Measurements from ENCODE around the gene ZNF83.
"Not testable (repeated sequence)": the region's sequence is repeated elsewhere in the genome, so short reads cannot be mapped to it uniquely, and the experiment has no call there.

ZNF83 gene

GRCh38 chr19:52639996-52640395, 1.8 kb upstream of the ZNF83 start:
- no peak for DNase-seq (ENCODE audit: low read depth)

- DNase-seq (ENCODE audit: low read depth) = no peak
Observed at GRCh38 chr19:52638601-52639000, 446 bp upstream of the ZNF83 start.

GRCh38 chr19:52635786-52636570, 2.2 kb downstream of the ZNF83 start:
- no peak for DNase-seq (ENCODE audit: low read depth)

- DNase-seq (ENCODE audit: low read depth) = not testable (repeated sequence)
Observed at GRCh38 chr19:52627441-52627840, 10.7 kb downstream of the ZNF83 start.

- no peak for DNase-seq (ENCODE audit: low read depth)
Observed at GRCh38 chr19:52626915-52627314, 11.2 kb downstream of the ZNF83 start.

GRCh38 chr19:52622261-52622660, 15.9 kb downstream of the ZNF83 start:
- no peak for DNase-seq (ENCODE audit: low read depth)

GRCh38 chr19:52621376-52621775, 16.8 kb downstream of the ZNF83 start:
- no peak for DNase-seq (ENCODE audit: low read depth)

GRCh38 chr19:52613299-52613906, 24.8 kb downstream of the ZNF83 start:
- DNase-seq (ENCODE audit: low read depth) = no peak

- no peak for DNase-seq (ENCODE audit: low read depth)
Observed at GRCh38 chr19:52603558-52604207, 34.5 kb downstream of the ZNF83 start.

- DNase-seq (ENCODE audit: low read depth) = no peak
Observed at GRCh38 chr19:52602941-52603340, 35.2 kb downstream of the ZNF83 start.

GRCh38 chr19:52601974-52602366, 36.2 kb downstream of the ZNF83 start:
- DNase-seq (ENCODE audit: low read depth) = not testable (repeated sequence)

- peak; percentile 67 for DNase-seq (ENCODE audit: low read depth)
Observed at GRCh38 chr19:52601025-52601973, 36.9 kb downstream of the ZNF83 start.

- DNase-seq (ENCODE audit: low read depth) = no peak
Observed at GRCh38 chr19:52600639-52601024, 37.5 kb downstream of the ZNF83 start.

- DNase-seq (ENCODE audit: low read depth) = no peak
Observed at GRCh38 chr19:52599241-52599640, 38.9 kb downstream of the ZNF83 start.

GRCh38 chr19:52593441-52593840, 44.7 kb downstream of the ZNF83 start:
- DNase-seq (ENCODE audit: low read depth) = not testable (repeated sequence)

- DNase-seq (ENCODE audit: low read depth) = no peak
Observed at GRCh38 chr19:52592301-52592700, 45.9 kb downstream of the ZNF83 start.

- DNase-seq (ENCODE audit: low read depth) = no peak
Observed at GRCh38 chr19:52590728-52591127, 47.4 kb downstream of the ZNF83 start.

- no peak for DNase-seq (ENCODE audit: low read depth)
Observed at GRCh38 chr19:52585604-52586003, 52.6 kb downstream of the ZNF83 start.

- no peak for DNase-seq (ENCODE audit: low read depth)
Observed at GRCh38 chr19:52584736-52585440, 53.3 kb downstream of the ZNF83 start.

GRCh38 chr19:52570000-52570861, 67.9 kb downstream of the ZNF83 start, which contains the start of gene ZNF701:
Gene ZNF701 (plus strand): TSS chr19:52570287. CDS start chr19:52574148, 3,861 bp downstream.
- peak; percentile 82 for DNase-seq (ENCODE audit: low read depth)

Data from fibroblast of the conjunctiva (primary cell).